M059J (cell line): Measurements from ENCODE around the gene GP1BB. TPM values are rescaled to one million over a fixed set of nuclear protein-coding genes. Genes with fewer than 3 reads are reported as not detected.

Experiments
- DNase-seq: peaks from one replicate; pipeline ENCODE4 v3.0.0-alpha.2; 2012; ENCODE audit warnings: low read depth
- total RNA-seq: library from RNA; depleted of rRNA; stranded (reverse); fragments of >200 nt; shearing (Covaris generic); gene quantifications from 2 replicates; pipeline ENCODE4 v1.2.3, GENCODE V29; 2014

The GP1BB gene
- total RNA-seq, 1 experiment from 2014 or later = 1.5 TPM

DNA sequence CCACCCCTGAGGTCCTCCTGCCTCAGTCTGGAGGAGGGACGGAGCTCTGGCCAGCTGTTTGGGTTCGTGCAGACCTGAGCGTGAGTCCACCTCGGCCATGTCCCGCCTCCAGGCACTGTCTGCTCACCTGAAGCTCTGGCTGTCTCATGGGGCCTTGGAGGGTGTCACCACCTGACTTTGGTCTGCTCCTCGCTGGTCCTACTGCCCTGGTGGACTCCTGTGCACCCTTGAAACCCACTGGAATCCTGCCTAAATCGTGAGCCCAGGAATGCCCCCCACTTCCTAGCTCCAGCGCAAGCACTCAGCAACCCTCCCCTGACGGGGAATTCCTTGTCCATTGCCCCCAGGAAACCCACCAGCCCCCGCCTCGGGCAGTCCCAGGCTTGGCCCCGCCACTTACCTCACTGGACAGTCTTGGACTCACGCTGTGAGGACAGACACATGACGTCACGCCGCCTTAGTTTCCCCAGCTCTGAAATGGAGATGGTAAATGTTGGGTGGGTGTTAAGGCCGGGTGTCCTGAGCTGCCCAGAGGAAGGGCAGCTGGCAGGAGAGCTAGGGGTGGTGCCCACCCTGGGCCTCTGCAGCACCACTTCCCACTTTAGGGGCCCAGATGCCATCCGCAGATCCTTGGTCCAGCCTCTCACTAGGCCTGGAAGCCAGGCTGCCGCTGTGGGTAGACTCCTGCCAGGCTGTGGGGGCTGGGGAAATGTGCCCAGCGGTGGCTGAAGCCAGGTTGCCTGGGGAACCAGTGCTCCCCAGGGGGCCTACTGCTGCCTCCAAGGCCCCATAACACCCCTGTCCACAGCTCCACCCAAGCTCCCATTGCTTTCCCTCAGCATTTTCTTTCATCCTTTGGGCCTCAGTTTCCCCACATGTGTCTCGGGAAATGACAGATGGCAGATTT, 19.1 kb downstream of the GP1BB start:
- no peak for DNase-seq

DNA sequence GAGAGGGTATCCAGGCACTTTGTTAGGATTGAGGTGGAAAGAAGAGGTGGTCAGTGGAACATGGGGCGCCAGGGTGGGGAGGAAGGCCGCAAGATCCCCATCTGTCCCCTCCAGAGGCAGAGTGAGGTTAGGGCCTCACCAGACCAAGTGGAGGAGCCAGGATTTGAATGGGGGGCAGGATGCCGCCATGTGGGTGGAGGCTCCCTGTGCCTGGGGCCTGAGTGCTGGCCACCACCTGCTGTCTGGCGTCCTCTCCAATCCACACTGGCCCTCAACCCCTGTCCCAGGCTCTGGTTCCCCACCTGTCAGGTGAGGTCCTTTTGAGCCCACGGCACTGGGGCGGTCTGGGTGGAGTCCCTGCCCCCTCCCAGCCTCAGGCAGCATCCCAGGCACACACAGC, 19.7 kb downstream of the GP1BB start:
- no peak for DNase-seq

DNA sequence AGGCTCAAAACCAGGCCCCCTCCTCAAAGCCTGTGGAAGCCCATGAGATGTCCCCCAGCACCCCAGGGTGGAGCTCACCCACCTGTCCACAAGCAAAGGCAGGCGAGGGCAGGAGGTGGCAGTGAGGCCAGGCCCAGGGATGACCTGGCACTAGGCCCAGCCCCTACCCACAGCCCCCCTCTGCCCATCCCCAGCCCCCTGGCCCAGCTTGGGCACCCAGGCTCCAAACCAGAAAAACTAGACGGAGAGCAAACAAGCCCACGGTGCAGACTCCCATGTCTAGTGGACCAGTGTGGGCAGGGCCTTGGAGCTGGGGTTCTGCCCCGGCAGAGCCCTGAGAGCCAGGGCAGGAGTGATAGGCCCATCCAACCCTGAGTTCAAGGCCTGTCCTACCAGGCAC, 20.3 kb downstream of the GP1BB start:
- DNase-seq = no peak

DNA sequence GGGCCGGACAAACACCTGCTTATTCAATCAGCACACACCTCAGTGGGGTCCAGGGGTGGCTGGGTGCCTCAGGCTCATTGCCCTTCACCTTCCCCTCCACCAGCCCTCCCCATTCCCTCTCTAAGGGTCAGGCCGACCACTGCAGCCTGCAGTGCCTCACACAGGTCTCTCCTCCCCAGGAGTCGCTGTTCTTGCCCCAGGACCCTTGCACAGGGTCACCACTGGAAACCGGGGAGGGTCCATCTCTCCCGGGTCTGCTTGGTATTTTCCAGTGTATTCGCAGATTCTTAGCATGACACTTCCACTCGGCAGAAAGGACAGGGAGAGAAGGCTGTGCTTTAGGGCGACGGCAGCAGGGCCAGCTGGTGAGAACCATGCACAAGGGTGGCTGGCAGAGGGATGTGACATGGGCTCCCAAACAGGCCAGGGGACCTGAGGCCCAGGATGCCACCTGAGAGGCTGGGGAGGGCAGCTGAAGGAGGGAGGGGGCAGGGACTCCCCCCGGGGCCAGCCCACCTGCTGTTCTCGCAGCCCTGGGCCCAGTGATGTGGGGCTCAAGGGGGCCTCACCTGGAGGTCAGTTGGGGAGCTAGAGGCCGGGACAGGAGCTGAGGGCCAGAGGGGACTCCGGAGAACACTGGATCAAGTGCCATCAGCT, 21.1 kb downstream of the GP1BB start:
- DNase-seq = no peak

DNA sequence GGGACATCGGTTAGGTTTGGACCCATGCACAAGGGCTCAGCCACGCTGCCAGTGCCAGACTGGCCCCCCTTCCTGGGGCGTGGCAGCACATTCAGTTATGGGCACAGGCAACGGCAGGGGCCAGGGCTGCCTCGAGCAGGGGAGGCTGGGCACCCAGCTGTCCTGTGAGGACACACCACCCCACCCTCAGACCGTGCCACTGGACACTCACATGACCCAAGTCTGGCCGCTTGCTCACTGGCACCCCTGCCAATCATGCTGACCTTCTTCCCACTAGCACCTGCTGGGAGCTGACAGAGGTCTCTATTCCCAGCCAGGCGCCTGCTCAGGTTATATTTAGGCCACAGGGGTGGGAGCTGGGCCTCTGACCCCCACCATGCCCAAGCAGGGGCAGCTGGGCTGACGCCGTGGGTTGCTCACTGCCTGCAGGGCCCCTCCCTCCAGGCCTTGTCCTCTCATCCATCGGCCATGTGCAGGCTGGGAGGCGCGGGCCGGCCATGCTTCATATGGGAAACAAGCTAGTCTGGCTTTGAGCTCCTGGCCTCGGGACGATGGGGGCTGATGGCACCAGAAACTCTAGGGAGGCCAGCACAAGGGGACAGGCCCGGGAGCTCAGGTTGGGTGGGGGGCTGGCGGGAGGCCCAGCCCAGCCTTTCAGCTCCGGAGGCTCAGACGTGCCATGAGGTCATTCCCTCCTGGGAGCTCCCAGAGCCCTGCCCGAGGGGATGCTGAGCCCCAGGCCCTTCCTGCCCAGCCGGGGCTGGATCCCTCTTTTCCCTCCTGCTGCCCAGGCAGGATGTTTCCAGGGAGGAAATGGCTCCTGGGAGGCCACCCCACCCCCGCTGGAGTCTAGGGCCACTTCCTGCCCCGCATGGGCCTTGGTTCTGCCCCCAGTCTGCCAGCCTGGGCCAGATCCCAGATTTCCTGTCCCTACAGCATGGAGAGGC, 22.1 kb downstream of the GP1BB start:
- no peak for DNase-seq

DNA sequence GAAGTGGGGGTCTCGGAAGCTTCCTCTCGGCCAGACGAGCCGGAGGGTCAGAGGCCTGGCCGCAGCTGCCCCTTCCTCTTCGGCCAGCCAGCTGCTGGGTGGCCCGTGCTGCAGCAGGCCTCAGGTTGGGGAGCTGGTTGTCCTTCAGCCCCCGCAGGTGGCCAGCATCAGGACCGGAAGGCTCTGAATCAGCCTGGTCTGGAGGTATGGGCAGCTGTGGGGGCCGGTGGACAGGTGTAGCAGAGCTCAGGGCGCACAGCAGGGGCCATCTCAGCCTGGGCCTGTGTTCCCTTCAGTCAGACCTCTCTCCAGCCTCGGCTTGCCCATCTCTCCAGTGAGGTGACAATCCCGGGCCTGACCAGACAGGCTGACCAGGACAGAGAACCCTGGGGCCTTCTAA, 23.4 kb downstream of the GP1BB start:
- DNase-seq = no peak

DNA sequence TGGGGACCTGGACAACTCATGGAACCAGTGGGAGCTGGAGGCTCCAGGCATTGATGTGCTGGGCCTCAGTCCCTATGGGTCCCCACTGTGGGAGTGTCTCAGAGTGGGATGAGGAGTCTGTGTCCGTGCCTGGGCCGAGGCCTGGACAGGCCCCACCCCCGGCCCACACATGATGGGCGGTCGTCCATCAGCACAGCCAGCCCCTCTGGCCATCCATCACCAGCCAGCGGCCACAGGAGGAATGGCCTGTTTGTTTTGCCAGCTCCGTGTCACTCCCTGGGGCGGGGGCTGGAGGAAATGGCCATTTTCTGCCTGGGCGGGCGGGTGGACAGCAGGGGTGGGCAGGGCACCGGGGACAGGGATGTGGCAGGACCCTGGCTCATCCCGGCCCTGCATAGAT, 24.2 kb downstream of the GP1BB start:
- no peak for DNase-seq

DNA sequence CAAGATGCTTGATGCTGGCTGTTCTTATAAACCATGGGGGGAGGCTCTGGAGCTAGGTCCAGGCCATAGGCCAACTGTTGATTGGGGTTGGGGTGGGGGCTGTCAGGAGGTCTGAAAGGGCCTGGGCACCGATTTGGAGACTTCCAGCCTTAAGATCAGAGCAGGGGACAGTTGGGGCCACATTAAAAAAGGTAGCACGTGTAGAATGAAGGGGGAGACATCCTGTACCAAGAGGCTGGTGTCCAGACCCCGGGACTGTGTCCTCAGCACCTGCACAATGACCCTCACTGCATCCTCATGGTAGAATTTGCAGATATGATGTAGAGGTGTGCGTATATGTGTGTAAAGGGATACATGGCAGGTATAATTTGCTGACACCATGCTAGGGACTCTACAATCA, 24.8 kb downstream of the GP1BB start:
- no peak for DNase-seq

DNA sequence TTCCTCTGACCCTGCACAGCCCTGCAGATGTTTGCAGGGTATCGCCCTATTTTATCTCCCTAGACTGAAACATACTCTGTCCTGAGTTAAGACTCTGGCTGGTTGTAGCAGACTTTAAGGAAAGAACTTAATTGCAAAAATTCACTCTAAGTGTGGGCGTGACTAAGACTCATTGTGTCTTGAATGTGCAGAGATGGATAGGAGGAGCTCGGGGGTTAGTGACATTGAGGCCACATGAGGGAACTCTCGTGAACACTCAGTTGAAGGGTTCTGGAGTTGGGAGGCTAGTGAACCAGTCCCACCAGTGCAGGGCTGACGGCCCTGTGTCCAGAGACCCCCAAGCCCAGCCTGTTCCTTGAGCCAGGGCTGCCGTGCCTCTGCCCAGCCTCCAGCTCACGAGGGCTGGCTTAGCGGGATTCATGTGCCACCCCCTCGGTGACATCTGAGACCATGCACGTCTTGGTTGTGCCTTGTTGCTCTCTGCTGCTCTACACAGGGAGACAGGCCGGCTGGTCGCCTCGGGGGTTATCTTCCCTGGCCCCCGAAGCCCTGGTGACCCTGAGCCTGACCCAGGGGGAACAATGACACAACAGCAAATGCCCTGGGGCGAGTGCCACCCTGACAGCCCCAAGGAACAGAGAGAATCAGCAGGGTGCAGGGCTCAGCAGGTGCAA, 25.8 kb downstream of the GP1BB start:
- no peak for DNase-seq

DNA sequence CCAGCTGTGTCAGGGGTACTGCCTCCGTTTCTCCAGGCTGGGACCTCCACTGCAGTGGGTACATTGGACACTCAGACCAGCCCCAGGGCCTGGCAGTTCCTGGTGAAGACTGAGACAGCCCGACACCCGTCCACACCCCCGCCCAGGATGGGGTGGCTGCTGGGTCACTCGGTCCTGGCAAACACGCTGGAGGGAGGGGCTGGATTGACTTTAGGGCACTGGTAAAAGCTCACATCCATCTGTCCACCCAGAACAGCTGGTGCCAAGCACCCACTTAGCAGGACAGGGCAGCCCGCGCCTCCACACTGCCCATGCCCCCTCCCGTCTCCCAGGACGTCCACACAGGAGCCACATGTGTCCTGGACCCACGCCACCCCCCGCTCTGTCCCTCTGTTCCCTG, 26.5 kb downstream of the GP1BB start:
- DNase-seq = no peak

DNA sequence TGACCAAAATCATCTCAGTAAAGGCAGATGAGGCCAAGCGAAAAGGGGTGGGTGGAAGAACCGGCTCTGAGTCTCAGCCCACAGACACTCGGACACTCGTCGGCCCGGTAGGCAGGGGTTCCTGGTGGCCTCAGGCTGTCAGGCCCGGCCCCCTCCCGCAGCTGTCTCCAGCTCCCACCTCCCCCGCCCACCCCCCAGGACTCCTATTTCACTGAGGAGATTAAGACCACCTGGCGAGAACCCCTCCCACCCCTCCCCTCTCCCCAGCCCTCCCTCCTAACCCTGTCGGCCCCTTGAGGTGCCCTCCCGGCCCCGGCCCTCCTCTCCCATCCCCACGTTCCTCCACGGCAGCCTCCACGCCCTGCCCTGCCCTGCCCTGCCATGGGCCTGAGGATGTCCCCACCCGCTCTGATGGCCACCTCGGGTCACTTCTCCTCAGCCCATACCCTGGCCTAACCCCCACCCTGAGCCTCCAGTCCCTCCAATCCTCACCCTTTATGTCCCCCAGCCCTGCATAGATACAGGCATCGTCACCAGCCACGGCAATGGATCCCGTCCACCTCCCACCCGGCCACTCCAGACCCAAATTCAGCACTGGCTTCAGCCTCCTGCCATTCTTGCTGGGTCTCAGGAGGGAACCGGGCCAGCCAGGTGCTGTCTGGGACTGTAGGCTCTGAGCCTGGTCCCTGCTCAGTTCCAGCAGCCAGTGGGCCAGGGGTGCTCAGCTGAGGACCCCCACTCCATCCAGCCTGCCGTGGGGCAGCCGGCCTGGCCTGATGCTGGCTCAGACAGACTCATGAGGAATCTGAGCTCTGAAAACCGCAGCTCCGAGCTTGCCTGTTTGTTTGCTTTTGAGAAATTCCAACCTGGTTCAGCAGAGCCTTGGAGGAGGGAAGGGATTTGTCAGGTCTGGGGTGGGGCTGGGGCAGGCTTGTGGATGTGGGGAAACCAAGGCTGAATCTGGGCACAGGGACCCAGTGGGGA, 27.5 kb downstream of the GP1BB start:
- DNase-seq = peak; percentile 57

DNA sequence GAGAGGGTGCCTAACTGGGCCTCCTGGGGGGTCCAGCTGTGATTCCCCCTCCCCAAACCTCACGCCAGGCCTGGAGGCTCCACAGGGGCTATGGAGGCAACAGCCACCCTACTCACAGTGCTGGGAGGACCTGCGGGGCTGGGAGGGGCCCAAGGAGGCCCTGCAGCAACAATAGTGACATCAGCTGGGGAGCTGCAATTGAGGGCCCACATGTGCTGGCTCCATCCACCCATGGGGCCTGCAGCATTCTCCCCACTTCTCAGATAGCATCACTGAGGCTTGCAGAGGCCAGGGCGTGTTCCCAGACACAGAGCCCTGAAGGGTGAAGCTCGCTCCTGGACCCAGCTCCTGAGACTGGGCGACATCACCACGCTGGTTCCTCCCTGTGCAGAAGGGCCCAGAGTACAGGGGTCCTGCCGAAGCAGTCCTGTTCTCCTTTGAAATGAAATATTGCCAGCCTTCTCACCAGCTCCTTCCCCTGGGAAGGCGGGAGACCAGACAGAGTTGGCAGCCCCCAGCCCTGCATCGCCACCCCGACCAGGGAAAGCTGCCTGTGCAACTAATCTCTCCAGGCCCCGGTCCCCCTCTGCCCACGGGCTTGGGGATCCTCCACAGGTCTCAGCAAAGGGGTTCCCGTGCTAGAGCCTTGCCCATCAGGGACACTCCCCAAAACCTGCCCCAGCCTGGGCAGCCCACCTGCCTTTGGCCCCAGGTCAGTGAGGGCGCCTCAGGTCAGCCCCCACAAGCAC, 28.3 kb downstream of the GP1BB start:
- no peak for DNase-seq

DNA sequence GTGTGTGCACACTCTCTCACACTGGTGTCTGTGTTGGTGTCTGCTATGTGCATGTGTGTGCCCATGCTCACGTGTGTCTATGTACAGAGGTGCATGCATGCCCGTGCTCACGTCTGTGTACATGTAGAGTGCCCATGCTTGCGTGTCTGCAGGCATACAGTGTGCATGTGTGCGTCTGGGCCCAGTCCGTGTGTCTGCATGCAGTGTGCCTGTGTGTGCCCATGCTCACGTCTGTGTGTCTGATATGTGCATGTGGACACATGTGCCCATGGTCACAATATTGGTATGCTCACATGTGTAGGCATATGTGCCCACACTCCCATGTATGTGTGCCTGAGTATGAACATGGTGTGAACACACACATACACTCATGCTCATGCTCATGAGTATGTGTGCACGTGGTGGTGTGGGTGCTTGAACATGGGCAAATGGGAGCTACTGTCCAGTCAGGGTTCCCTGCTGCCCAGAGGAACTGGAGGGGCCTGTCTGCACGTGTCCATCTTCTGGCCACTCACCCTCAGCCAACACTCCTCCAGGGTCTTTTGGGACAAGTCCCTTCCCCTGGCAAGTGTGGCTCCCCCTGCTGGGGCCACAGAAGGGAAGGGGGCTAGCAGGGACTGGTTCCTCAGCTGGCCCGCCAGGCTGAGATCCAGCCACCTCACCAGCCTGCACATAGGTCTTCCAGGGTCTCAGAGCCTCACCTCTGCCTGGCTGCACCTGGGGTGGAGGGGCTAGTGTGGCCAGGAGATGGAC, 29.9 kb downstream of the GP1BB start:
- DNase-seq = no peak

DNA sequence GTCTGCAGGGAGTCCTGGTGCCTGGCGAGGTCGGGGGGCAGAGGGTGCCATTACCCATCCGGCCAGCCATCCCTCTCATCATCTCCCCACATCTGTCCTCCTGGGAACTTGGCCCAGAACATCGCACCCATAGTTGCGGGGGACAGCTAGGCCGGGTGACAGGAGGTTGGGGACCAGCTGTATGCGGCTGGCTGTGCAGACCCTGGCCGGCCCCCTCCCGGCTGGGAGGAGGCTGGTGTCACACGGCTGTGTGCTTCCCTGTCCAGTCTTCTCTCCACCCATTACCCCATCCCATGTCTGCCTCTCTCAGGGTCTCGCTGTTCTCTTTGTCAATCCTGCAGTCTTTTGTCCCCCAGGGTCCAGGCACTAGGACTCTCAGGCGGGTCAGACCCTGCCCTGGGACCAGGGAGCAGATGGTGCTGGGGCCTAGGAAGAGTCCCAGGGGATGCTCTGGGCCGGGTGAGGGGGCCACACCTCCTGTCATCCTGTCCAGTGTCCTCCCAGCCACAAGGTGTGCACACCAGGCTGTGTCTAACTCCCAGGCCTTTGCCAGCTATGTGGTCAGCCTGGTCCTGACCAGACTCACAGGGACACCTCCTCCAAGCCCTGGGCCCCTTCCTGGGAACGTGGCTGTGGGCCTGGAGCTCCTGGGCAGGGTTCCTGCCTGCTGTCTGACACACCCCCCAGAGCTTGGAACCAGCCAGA, 30.8 kb downstream of the GP1BB start:
- DNase-seq = no peak

DNA sequence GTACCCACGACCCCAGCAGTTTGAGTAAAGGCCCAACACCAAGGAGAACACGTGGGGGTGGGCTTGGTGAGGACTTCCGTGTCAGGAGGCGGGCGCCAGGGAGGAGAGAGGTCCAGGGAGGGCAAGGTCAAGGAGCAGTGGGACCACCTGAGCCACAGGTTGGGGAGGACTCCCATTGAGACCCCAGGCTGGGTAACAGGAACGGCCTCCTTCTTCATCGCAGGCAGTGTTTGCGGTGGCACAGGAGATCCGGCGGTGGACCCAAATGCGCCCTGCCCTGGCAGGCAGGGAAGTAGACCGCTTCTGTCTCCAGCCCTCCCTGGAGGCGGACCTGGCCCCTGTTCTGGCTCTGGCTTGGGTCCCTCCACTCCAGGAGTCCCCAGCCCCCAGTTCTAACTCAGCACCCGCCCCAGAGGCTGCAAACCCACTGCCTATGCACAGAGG, 31.4 kb downstream of the GP1BB start:
- no peak for DNase-seq

DNA sequence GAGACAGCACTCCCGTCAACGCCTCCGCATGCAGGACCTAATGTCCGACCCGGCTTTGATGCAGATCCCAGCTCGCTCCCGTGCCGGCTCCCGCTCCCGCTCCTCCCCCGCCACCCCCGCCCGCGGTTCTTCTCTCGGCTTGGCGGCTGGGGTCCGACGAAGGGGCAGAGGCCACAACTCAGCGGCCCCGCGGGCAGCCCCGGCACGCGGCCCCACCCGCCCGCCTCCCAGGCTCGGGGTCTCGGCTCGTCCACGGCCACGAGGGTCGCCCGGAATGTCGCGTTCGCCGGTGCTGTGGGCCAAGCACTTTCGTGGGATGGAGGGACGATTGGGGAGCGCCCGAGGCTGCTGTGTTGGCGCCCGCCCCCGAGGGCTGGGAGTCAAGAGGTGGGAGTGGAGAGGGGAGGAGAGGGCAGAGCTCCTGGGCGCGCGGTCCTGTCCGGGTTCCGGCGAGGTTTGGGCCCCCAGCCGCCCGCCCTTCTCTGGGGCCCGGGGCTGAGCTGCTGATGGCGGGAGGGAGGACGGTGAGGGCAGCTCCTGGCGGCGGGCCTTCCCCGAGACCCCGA, 31.9 kb downstream of the GP1BB start:
- DNase-seq = no peak

DNA sequence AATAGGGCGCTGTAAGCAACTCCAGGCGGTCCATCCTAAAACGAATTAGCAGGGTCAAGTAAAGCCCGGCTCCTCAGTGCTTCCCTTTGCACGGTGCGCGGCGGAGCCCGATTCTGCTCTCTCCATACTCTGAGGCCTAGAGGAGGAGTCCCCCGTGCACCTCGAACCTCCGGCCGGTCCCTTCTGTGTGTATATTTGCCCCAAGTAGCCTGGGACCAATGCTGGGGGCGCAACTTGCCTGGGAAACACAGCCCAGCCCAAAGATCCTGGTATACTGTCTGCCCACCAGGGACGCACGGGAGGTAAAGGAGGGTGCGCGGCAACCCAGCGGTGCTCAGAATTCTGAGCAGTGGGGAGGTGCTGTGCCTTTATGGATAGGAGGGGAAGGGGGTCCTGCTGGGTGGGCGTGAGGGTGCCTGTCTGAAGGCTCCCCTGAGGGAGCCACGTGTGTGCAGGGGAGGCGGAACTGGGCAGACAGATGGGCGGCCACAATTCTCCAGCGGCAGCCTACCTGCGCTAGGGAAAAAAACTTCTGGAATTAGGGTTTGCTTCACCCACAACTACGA, 32.5 kb downstream of the GP1BB start:
- no peak for DNase-seq
